Measurements from ENCODE around the gene SRSF6.
A peak's percentile ranks its signal among the peaks of the same experiment; 100 is the strongest.

SRSF6 gene

DNA sequence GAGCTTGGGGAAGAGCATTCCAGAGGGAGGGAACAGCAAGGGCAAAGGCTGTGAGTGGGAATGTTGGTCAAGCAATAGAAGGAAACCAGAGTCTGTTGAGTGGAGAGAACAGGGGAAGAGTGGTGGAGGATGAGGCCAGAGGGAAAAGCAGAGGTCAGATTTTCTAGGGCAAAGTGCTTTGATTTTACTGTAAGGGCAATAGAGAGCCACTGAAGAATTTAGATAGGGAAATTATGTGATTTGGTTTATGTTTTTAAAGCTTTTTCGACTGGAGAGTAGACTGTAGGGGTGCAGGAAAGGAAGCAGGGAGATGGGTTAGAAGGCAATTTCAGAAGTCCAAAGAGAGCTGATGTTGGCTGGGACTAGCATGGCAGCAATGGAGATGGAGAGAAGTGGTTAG is 54.2 kb downstream of the SRSF6 start:
- H3K79me2 ChIP-seq (ENCODE audit: insufficient read depth, low read length), result peaks cover 14% of the 10 kb centered on the region
- no peak overlapping the region for H3K4me3 ChIP-seq (ENCODE audit: low read depth in 1 of 2, low read length in 2 of 2)
- no peak overlapping the region for H3K4me2 ChIP-seq (ENCODE audit: insufficient read depth, low read length)
- TF ChIP-seq, protein P1, sequence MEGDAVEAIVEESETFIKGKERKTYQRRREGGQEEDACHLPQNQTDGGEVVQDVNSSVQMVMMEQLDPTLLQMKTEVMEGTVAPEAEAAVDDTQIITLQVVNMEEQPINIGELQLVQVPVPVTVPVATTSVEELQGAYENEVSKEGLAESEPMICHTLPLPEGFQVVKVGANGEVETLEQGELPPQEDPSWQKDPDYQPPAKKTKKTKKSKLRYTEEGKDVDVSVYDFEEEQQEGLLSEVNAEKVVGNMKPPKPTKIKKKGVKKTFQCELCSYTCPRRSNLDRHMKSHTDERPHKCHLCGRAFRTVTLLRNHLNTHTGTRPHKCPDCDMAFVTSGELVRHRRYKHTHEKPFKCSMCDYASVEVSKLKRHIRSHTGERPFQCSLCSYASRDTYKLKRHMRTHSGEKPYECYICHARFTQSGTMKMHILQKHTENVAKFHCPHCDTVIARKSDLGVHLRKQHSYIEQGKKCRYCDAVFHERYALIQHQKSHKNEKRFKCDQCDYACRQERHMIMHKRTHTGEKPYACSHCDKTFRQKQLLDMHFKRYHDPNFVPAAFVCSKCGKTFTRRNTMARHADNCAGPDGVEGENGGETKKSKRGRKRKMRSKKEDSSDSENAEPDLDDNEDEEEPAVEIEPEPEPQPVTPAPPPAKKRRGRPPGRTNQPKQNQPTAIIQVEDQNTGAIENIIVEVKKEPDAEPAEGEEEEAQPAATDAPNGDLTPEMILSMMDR (IDR thresholded peaks at IDR 0.05; ENCODE audit: borderline replicate concordance, extremely low read depth, low read length, poor library complexity, severe bottlenecking), result no peak
- TF ChIP-seq EZH2 (IDR thresholded peaks at IDR 0.05; ENCODE audit: borderline replicate concordance, low read depth, low read length, severe bottlenecking), result no peak
- no peaks in the 10 kb centered on the region for H3K9me3 ChIP-seq (ENCODE audit: insufficient read depth, low read length, severe bottlenecking)
- DNase-seq (no peak), ATAC-seq (ENCODE audit: insufficient read depth, low read depth) (no peak)
- H4K20me1 ChIP-seq (ENCODE audit: insufficient read depth, low read length), result no peaks in the 10 kb centered on the region
- H3K27me3 ChIP-seq (ENCODE audit: insufficient read depth, low read length, poor library complexity), result no peaks in the 10 kb centered on the region
- H3K36me3 ChIP-seq (ENCODE audit: insufficient read depth, low read length), result no peaks in the 10 kb centered on the region
- H3K9ac ChIP-seq (ENCODE audit: low read depth, low read length), result no peak overlapping the region
- H2AFZ ChIP-seq (ENCODE audit: low read depth, low read length), result no peak overlapping the region
- peaks cover 23% of the 10 kb centered on the region for H3K4me1 ChIP-seq (ENCODE audit: insufficient read depth, low read length)
- H3K27ac ChIP-seq (ENCODE audit: low read length), result no peak overlapping the region

DNA sequence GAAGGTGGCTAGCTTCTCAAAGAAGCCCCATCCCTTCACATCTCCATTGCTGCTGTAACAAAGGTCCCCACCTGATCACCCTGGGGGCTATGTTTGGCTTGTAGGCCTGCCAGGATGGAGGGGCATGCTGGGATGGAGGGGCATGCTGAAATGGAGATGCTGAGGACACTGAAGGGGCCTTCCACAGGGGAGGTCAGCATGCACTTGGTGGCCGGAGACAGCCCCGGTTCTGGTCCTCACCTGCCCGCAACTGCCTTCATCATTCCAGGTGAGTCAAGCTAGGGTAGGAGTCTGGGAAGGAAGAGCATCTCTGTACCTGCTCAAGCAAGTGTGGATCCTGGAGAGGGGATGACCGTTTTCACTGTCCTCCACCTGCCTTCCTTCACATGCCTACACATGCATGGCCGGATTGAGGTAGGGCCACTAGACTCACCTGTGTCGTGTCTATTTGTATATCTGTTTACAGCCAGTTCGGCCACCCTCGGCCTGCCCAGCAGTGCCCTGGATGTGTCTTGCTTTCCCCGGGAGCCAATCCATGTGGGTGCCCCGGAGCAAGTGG is 55.8 kb downstream of the SRSF6 start:
- Histone ChIP-seq H3K4me1 (ENCODE audit: insufficient read depth, low read length) (peaks cover 23% of the 10 kb centered on the region), H3K27me3 (ENCODE audit: insufficient read depth, low read length, poor library complexity) (no peaks in the 10 kb centered on the region), H3K9ac (ENCODE audit: low read depth, low read length) (peak overlapping the region; percentile 54), H3K4me3 (ENCODE audit: low read depth in 1 of 2, low read length in 2 of 2) (peak overlapping the region; percentile 19 to 77; a peak in 3 of 4 replicates), H4K20me1 (ENCODE audit: insufficient read depth, low read length) (no peaks in the 10 kb centered on the region), H3K9me3 (ENCODE audit: insufficient read depth, low read length, severe bottlenecking) (no peaks in the 10 kb centered on the region), H2AFZ (ENCODE audit: low read depth, low read length) (peak overlapping the region; percentile 71), H3K79me2 (ENCODE audit: insufficient read depth, low read length) (peaks cover 14% of the 10 kb centered on the region), H3K36me3 (ENCODE audit: insufficient read depth, low read length) (no peaks in the 10 kb centered on the region), H3K4me2 (ENCODE audit: insufficient read depth, low read length) (peak overlapping the region; percentile 64), H3K27ac (ENCODE audit: low read length) (peak overlapping the region; percentile 47; the same call in 1 of the 2 replicates)
- TF ChIP-seq, protein P1 (IDR thresholded peaks at IDR 0.05; ENCODE audit: borderline replicate concordance, extremely low read depth, low read length, poor library complexity, severe bottlenecking), result no peak
- TF ChIP-seq EZH2 (IDR thresholded peaks at IDR 0.05; ENCODE audit: borderline replicate concordance, low read depth, low read length, severe bottlenecking), result no peak
- no peak for DNase-seq
- ATAC-seq (ENCODE audit: insufficient read depth, low read depth), result no peak
